HG02623 (cell line): ENCODE results near the gene SLC35B2.

Experiments used
- ATAC-seq: cut with Tn5 transposase; IDR thresholded peaks from one replicate; pipeline ENCODE4 v1.9.1; 2021; ENCODE audit warnings: moderate library complexity; ENCODE audit not compliant: unreplicated experiment

SLC35B2 gene

DNA sequence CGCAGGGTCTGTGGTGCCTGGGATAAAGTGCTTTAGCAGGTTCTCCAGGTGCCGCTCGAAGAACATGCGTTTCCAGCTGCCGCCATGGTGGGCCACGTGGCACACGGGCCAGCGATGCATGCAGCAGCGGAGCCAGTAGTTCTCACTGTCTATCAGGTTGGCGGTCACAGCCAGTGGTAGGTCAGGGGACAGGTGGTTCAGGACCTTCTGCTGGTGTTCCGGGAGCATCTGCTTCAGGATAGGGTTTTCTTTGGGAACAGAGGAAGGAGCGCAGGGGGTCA lies 28.9 kb upstream of the SLC35B2 start:
- no peak for ATAC-seq

DNA sequence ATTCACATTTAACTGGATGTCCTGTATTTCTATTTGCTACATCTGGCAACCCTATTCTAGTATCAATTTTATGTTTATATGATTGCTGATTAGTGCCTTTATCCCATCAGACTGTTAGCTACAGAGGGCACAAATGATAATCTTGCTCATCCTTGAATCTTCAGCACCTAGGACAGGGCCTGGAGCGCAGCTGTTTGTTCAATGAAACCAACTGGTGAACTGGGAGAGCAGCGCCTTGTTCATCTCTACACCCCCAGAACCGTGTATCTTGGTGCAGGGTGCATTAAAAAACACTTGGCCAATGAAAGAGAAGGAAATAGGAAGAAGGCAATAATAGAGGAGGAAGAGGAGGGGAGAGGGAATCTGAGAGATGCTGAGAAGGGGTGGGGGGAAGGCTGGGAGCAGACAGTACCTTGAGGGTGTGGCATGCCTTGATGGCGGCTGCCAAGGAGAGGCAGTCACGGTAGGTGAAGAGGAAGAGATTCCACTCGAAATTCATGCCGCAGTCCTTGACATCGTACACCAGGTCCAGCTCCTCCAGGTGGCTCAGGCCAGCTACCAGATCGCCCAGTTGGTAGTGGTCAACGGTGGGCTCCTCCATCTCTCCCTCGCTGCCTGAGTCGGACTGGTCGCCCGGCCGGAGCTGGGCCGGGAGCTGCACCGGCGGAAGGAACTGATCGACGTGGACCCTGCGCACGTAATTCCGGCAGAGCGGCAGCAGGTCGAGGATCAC lies 28.4 kb upstream of the SLC35B2 start:
- ATAC-seq, result no peak

DNA sequence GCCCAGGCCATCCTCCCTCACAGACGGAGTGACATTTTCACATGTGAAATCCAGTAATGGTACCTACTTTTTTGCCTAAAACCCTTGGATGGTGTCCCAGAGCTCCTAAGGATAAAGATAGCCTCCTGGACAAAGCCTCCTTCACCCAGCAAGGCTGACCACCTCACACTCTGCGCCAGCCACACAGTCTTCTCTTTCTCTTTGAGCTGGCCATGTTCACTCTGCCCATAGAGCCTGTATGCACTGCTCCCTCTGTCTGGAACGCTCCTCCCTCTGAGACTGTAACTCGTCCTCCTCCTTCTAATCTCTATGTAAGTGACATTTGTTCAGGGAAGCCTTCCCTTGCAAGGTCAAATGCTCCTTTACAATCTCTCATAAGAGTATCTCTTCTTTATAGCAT lies 27.5 kb upstream of the SLC35B2 start:
- no peak for ATAC-seq

DNA sequence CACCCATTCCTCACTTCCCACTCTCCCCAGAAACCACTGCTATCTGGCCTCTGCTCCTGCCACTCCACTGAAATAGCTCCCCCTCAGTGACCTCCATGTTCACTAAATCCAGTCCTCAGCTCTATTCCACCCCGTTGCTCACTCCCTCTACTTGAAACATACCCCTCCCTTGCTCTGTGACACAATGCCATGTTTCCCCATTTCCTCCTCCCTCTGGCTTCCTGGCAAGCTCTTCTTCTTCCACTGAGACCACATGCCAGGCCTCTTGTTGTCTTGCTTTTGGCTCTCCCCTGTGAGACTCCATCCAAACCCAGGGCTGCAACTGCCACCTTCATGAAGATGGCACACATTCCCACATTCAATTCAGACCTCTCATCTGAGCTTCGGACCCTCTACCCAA lies 26.8 kb upstream of the SLC35B2 start:
- ATAC-seq, result no peak

DNA sequence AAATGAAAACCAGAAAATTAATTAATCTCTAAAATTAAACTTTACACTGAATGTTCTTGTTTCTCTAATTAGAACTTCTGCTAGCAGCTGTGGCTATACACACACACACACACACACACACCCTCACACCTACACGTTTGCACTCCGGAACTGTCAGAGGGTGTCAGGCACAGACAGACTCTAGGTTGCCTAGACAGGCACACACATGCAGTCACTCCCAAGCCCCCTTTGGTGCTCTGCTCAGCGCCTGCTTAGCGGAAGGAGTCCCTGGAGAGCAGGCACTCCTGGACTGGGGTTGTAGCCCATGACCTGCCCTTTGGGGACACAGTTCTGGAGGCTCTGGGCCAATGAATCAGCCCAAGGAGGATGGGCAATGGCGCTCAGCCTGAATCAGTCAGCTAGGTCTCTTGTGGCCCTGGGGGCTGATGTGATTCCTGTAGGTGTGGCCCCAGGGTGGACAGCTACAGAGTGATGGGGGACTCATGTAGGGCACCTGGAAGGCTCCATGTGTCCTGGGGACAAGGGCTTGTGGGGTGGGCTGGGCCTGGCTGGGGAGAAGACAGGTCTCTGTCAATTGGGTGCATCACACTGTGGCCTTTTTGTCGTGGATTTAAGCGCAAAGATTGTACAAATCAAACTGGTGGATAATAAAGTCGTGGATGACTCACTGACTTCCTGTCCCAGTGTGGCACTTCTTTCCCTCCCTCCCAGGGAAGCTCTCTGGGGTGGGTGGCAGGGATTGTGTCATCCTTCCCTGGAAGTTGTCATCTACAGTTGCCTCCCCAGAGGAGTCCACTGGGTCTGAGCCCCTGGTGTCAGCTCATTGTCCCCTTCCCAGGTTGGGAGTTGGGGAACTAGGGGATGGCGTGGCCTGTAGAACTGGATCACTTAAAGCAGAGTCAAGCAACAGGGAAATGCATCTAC lies 21.7 kb upstream of the SLC35B2 start:
- ATAC-seq, result no peak

DNA sequence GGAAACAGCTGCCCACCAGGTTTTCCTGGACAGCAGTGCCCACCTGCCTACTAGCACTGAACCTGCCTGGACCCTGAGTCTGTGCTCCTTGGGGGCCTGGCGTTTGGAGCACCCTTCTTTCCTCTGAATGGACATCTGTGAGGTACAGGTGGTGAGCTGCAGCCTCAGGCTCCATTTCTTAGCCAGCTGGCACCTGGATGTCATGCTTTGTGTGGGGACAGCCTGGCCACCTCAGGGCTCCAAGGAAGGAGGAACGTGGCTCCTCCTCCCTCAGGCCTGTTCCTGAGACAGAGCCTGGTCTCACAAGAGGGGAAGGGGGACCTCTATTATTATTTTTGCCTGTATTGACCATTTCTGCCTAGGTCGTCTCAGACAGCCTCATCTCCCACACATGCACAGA lies 21.0 kb upstream of the SLC35B2 start:
- ATAC-seq, result no peak

DNA sequence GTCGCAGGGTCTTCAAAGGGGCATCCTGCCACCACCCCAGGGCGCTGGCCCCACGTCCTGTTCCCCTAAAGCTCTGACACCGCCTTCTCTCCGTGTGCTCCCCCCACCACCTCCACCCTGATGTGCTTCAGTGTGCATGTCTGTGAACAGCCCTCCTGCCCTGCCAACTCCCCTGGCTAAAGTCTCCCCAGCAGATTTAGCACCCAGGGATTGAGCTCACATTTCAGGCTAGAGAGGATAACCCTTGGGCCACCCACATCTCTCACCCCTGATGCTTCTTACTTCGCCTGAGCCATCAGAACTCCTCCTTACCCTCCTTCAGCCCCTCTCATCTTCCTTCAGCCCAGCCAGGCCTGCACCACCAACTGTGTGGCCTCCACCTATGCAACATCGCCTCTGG lies 20.4 kb upstream of the SLC35B2 start:
- no peak for ATAC-seq

DNA sequence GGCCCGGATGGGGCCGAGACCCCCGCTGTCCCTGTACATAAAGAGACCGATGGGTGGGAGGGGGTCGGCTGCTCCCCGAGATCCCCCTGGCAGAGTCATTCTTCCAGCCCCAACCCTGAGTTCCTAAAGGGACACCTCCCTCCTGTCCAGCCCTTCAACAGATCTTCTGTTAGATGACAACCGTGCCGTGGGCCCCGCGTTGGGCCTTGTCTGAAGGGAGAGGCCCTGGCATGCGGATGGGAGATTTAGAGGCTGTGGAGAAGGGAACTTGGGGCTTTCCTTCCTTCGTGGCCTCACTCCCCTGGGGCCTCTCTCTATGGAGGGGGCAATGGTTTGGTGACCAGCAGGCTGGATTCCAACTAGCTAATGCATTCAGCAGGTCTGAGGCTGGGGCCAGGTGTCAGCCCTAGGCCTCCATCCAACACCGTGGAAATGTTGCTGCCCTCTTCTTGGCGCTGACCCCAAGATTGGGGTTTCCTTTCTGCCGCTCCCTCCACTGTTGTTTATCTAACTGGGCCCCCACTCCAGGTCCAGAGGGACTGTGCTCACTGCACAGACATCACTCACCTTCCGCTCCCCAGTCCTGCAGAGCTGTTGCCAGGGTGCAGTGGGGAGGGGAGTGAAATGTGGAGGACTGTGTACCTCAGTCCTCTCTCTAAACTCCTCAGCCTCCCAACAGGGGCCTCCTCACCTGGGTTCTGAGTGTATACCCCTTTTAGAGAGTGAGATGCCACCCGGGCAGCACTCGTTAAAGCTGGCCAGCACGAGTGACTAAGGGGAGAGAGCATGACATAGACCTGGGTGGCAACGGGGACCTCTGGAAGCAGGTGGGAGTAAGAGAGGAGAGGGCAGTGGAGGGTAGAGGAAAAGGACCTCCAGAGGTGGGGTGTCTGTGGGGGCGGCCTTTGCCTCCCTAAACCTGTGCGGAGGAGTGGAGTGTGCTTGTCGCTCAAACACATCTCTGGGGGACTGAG lies 19.6 kb upstream of the SLC35B2 start:
- ATAC-seq, result no peak

DNA sequence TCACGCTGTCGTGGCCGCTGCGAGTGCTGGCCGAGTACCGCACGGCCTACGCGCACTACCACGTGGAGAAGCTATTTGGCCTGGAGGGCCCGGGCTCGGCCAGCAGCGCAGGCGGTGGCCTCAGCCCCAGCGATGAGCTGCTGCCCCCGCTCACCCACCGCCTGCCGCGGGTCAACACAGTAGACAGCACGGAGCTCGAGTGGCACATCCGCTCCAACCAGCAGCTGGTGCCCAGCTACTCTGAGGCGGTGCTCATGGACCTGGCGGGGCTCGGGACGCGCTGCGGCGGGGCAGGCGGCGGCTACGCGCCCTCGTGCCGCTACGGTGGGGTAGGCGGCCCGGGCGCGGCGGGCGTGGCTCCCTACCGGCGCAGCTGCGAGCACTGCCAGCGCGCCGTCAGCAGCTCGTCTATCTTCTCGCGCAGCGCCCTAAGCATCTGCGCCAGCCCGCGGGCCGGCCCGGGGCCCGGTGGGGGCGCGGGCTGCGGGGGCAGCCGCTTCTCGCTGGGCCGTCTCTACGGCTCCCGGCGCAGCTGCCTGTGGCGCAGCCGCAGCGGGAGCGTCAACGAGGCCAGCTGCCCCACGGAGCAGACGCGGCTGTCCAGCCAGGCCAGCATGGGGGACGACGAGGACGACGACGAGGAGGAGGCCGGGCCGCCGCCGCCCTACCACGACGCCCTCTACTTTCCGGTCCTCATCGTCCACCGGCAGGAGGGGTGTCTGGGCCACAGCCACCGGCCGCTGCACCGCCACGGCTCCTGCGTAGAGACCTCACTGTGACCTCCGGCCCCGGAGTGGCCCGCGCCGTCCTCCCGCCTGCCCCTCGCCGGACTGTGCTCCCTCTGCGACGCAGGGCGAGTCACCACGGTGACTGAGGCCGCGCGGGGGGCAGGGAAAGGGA lies 18.7 kb upstream of the SLC35B2 start:
- no peak for ATAC-seq

DNA sequence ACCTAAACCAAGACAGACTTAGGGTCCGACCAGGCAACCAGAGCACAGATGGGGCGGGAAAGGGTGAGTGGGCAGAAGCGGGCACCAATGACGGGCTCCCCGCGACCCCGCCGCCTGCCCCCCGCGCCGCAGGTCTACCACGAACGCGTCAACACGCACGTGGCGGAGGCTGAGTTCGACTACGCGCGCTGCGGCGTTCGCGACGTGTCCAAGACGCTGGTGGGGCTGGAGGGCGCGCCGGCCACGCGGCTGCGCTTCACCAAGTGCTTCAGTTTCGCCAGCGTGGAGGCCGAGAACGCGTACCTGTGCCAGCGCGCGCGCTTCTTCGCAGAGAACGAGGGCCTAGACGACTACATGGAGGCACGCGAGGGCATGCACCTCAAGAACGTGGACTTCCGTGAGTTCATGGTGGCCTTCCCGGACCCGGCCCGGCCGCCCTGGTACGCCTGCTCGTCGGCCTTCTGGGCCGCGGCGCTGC lies 18.0 kb upstream of the SLC35B2 start:
- ATAC-seq, result no peak

DNA sequence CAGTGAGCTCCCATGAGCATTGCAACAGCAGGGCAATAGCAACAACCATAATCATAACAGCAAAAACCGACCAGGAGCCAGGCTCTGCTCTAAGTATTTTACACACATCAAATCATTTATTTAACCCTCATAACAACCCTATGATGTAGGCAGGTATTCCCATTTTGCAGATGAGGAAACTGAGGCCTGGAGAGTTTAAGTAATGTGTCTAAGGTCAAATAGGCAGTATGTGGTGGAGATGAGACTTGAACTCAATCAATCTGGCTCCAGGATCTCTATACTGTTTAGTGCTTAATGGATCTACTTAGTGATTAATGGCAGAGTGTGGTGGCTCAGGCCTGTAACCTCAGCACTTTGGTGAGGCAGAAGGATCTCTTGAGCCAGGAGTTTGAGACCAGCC lies 16.3 kb upstream of the SLC35B2 start:
- no peak for ATAC-seq

DNA sequence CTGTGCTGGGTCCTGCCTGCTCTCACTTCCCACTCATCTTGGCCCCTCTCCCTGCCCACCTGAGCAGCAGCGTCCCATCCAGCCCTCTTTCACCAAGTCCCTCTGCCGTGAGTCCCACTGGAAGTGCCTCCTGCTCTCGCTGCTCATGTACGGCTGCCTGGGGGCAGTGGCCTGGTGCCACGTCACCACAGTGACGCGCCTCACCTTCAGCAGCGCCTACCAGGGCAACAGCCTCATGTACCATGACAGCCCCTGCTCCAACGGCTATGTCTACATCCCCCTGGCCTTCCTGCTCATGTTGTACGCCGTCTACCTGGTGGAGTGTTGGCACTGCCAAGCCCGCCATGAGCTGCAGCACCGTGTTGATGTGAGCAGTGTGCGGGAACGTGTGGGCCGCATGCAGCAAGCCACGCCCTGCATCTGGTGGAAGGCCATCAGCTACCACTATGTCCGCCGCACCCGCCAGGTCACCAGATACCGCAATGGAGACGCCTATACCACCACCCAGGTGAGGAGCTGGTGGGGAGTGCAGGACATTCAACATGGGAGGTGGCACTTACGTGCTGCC lies 15.8 kb upstream of the SLC35B2 start:
- ATAC-seq, result no peak

DNA sequence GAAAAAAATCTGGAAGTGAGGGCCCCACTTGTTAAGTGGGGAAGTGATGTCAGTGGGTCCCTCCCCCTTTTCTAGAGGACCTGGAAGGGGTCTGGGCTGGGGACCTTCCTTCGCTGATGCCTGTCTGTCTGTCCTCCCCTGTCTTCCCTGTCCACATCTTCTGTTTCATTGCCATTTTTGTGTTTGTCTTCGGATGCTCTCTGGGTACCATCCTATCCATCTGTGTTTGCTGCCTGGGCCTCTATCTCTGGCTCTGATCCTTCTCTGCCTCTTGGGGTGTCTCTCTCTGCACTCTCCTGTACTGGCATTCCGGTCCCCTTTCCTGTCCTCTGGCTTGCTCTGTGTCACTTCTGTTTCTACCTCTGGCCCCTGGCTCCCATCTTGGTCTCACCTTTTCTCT lies 15.2 kb upstream of the SLC35B2 start:
- no peak for ATAC-seq

DNA sequence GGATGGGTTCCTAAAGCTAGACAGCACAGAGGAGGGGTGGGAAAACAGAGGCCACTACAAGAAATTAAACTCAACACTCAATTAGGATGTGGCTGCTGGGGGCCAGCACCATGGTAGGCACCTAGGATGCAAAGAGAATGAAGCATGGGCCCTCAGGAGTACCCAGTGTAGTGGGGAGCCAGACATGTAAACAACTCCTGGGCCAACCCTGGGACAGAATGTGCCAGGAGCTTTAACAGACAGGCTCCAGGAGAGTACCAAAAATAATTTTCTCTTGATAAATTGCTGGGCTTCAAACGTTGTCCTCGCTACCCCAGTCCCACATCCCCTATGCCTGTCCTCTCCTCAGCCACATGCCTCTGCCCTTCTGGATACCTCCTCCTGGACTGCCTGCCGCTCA lies 14.6 kb upstream of the SLC35B2 start:
- no peak for ATAC-seq

DNA sequence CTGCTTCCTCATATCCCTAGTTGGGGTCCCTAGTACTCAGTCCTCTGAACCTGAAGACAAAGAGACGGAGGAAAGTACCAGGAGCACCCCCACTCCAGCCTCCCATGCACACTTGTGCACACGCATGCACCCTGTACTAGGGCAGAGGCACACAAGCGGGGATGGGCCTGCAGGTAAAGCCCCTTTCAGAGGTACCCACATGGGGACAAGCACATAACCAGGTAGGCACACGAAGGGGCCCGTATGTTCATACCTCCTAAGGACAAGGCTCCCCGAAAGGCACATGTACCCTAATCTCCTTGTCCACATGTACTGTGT lies 14.0 kb upstream of the SLC35B2 start:
- no peak for ATAC-seq

DNA sequence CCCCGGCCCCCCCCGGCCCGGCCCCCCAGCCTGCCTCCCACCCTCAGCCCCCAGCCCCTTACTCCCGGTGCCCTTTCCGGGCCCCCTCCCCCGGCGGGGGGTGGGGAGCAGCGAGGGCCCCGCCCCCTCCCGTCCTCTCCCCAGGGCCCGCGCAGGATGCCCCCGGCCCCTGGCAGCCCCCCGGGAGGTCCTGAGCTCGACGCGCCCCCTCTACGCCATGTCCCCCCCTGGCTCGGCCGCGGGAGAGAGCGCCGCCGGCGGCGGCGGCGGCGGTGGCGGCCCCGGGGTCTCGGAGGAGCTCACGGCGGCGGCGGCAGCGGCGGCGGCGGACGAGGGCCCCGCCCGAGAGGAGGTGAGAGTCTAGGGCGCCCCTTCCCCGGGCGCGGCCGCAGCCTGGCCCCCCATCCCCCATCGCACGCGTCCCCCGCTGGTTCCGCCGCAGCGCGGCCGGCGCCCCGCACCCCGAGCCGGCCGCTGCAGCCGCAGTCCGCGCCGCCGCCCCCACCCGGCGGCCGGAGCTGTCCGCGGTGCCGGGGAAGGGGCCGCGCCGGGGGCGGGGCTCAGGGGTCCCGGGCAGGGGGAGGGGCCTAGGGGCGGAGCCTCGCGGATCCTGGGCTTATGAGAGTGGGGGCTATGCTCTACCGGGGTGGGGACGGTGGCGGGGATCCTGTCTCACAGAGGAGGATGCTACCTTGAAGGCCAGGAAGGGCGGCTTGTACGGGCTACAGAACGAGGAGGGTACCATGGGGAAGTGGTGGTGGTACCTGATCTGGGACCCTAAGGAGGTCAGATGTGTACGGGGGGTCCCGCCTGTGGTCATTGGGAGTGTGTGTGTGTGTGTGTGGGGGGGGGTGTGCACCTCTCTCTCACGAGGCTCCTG lies 13.4 kb upstream of the SLC35B2 start:
- no peak for ATAC-seq

DNA sequence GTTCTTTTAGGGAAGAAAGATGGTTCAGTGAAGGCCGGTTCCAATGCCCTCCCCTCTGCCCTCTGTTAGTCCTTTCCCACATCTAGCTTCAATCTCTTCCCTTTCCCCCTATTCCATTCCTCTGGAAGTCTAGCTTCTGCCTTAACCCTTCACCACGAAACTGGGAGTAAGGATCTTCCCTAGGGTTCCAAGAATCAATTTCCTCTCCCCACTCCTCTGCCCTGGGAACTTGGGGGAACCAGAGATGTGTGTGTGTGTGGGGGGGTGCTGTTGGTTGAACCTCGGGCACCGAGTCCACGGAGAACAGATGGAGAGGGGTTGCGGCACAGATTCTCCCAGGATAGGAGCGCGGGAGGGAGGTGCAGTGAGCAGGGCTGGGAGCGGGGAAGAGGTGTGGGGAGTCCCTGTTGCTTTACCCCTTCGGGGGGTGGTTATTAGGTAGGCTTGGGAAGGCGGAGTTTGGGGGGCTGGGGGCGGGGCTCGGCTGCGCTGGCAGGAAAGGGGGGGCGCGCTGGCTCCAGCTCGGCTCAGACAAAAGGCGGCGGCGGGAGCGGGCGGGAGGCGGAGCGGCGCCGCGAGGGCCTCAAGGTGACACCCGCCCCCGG lies 12.7 kb upstream of the SLC35B2 start, which contains the start of gene TMEM151B:
TSS of gene TMEM151B (plus strand) at position 530 of the 605 bp plus-strand sequence. CDS start 293 bp downstream, outside the sequence.
- ATAC-seq, result no peak

DNA sequence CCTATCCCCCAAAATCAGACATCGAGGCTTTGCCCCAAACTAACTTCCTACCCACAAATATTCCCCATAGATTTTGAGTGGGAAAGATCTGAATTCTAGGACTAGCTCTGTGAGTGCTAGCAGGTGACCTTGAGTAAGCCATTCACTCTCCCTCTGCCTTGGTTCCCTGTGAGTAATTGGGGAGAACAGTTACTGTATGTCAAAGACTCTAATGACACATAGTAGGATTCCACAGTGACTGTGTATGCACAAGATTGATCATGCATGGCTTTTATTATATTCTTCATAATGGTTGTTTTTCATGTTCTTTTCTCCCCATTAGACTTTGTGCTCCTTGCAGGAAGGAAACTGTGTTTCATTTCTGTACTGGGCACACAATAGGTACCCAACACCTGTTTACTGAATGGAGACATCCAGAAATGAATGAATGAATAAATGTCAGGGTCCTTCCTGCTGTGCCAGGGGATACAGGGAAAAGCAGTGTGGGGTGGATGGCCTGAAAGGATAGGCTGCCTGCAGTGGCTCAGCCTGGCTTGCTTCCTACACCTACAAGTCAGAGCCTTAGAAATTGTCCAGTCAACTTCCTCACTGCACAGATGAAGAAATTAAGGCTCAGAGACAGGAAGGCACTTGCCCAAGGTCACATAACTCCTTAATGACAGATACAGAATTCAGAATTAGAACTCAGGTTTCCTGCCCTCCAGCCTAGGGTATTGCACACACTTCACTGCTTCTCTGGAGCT lies 12.0 kb upstream of the SLC35B2 start:
- no peak for ATAC-seq
